GM12891 (cell line): ENCODE measurements around the gene IDH3G.

ENCODE experiments used
- POLR2AphosphoS5 ChIP-seq: IDR thresholded peaks from 2 replicates; pipeline ENCODE4 v1.6.1; 2011; ENCODE audit warnings: low read depth, low read length, control low read depth
- SPI1 ChIP-seq: IDR thresholded peaks from 2 replicates; pipeline ENCODE4 v1.6.1; 2011; ENCODE audit warnings: low read depth, low read length, control low read depth
- TAF1 ChIP-seq: IDR thresholded peaks from 2 replicates; pipeline ENCODE4 v1.6.1; 2011; ENCODE audit warnings: low read depth, low read length, control low read depth

- no peak for TF ChIP-seq POLR2AphosphoS5
- TF ChIP-seq SPI1 = no peak
- no peak for TF ChIP-seq TAF1
Measured at GRCh38 chrX:153813161-153813560, 19.0 kb upstream of the IDH3G start.
